ENCODE data around the gene PPM1L.
"Not testable (repeated sequence)": the region's sequence is repeated elsewhere in the genome, so short reads cannot be mapped to it uniquely, and the experiment has no call there.

PPM1L gene

DNA sequence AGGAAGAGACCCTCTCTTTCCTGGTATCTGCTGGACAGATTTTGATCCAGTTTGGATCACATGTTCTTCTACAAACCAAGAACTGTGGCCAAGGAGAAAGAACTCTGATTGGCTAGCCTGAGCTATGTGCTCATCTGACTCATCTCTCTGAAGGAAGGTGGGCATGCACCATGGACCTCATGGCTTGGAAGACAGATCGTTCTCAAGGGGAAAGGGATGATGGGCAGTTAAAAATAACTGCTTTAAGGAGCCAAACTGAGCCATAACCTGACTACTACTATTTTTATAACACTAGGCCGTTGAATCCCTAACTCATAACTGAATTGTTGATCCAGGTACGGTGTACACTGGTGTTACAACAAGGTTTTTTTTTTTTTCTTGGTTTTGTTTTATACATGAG, 236.7 kb downstream of the PPM1L start:
- DNase-seq = no peak

GRCh38 chr3:160996811-160997210, 240.8 kb downstream of the PPM1L start:
- DNase-seq = no peak

GRCh38 chr3:160998581-160998980, 242.6 kb downstream of the PPM1L start:
- DNase-seq = no peak

DNA sequence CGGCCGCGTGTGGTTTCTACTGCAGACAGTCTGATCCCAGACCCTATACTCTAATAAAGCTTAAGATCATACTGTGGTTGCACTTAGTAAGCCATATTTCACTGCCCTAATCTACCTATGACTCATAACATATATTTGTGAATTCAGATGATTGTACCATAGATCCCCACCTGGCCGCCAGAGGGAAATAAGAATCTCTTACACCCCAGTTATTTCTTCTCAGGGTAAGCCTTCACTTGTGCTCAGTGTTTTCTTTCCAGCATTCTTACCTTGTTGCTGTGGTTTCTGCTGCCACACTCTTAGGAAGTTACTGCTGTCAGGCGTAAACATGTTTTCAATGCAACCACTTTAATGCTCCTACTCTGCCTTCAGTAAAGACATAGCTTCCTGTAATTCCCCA, 243.2 kb downstream of the PPM1L start:
- DNase-seq = no peak

DNA sequence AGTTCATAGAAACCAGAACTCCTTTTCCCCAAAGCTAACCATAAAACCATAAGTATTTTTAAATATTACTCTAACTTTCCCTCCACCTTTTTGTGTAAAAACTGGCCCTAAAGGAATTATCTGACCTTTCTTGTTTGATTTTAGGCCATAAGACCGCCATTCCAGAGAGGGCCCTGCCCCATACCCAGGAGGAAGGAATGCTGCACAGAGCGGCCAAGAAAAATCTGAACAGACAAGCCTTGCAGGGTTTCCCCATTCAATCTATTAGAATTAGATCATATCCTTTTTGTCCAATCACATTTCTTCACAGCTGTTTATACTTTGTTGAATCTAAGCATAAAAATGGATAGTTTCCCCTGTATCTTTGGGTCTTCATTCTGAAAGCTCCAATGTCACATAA, 252.1 kb downstream of the PPM1L start:
- DNase-seq = no peak

- not testable (repeated sequence) for DNase-seq
Measured at GRCh38 chr3:161010151-161010550, 254.1 kb downstream of the PPM1L start.

DNA sequence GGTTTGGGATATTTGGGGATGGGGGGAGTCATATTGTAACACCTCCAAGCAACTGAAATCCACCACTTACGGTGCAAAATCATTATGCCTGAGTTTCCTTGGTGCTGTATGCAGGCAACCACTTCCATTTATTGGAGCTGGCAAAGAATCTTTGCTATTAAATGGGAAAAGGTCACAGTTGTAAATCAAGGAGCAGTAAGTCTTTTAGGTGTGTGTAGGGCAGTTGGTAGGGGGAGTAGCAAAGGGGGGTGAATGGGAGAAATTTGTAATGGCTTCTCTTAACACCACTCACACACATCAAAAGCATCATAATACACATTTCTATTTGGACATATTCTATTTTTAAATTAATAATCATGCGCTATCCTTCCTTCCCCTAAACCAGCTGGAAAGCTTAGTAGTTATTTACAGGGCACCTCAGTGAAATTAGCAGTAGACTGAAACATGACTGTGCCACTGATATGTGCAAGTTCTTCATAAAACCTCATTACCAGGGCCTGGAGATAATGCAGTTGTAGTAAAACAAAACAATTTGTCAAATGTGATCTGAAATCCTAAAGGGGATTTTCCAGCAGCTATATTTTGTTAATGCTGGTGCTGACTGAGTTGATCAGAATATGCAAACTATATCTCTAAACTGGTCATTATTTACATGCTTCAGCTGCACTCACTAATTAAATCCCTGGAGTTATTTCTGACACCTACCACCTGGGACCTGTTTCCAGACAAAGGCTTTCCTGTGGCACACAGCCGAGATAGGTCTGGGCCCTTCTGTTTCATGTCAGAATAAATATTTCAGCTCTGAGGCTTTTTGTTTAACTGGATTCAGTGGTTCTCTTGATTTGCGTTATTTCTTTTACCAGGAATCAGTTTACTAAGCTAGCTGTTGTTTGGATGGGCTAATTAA, 259.1 kb downstream of the PPM1L start:
- no peak for DNase-seq

DNA sequence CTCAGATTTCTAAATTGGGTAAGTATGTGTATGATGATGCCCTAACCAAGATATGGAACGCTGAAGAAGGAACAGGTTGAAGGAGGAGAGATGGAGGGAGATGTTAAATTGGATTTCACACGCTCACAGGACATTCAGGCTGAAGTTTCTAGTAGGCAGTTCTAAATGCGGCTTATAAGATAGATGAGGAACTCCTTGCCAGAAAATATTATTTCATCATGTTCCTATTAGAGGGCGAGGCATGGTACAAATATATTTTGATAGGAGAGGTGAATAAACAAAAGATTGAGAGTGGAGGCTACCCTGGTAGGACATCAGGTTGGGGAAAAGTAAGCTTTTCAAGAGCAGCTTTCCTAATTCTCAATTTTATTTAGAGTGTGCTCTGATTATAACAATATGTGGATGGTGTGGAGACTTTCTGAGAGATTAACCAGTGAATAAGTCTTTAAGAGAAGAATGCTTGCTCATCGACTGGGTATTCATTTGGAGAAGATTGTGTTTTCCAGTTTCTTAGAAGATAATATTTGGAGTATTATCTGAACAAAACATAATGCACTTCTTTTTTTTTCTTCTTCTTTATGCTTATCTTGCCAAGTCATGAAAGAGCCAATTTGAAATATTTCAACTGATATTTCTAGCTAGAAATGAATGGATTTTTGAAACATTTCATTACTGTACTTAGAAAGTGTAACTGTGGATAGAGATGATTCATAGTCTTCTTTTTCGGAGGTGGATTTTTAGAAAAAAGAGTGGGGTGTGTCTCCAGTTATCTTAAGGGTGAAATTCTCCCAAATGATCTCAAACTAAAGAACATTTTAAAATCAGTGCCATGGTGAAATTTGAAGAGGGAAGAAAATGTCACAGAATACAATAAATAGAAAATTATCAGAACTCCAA, 260.6 kb downstream of the PPM1L start:
- DNase-seq = no peak

GRCh38 chr3:161017971-161018370, 261.9 kb downstream of the PPM1L start:
- no peak for DNase-seq

GRCh38 chr3:161020256-161020655, 264.2 kb downstream of the PPM1L start:
- DNase-seq = no peak

GRCh38 chr3:161025911-161026310, 269.9 kb downstream of the PPM1L start:
- DNase-seq = no peak

DNA sequence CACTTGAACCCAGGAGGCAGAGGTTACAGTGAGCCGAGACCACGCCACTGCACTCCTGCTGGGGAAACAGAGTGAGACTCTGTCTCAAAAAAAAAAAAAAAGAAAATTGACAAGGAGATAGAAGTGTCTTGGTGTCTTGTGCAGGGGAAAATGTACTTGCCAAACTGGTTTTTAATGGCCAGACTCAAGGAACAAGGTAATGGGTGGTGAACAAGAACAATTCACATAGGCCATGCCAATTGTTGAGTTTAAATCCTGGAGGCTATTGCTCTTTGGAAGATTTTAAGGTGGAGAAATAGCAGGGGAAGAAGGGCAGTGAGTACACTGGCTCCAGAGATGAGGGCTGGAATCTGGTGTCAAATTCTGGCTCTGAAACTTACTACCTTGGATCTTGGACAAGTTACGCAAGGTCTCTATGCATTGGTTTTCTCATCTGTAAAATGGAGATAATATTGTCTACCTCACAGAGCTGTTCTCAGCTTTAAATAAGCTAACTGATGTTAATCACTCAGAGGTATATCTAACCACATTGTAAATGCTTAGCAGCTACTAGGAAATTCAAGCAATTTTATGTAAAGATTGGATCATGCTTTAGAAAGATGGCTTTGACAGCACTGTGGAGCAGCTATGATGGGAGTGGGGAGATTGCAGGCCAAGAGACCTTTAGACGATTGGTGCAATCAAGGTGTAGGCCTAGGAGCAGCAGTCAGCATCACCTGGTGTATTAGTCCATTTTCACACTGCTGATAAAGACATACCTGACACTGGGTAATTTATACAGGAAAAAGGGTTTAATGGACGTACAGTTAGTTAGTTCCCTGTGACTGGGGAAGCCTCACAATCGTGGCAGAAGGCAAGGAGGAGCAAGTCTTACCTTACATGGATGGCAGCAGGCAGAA, 270.8 kb downstream of the PPM1L start:
- no peak for DNase-seq

GRCh38 chr3:161028555-161029153, 272.6 kb downstream of the PPM1L start:
- DNase-seq = no peak

DNA sequence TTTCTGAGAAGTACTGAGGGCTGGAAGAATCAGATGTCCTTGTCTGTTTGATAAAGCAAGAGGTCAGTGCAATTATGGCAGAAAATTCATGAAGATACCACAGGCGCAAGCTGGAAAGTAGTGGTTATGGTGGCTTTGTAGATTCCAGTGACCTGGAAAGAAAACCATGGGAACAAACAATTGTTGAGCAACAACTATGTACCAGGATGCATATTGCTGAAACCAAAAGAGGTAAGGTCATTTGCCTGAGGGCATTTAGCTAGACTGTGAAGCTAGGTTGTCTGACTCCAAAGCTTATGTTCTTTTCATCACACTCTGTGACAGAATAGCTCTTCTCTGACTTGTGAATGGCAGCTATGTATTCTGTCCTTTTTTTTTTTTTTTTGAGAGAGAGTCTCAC, 275.1 kb downstream of the PPM1L start:
- DNase-seq = no peak

- DNase-seq = not testable (repeated sequence)
Measured at GRCh38 chr3:161034913-161035550, 279.0 kb downstream of the PPM1L start.

DNA sequence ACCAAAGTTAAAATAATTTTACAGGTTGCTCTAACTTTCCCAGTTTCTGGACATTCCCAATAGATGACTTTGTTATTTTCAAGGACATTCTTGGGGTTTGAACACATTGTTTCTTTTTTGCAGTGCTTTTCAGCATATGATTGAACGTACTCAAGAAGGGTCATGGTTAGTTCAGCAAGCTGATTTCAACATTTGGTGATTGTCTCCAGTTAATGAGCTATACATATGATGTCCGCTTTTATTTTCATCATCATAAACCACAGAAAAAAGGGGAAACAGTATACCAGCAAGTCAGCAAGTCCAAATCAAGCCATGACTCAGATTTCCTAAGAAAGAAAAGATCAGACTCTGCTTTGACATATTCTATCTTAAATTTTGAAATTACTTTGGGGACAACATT, 279.7 kb downstream of the PPM1L start:
- no peak for DNase-seq

- no peak for DNase-seq
Measured at GRCh38 chr3:161038725-161039124, 282.7 kb downstream of the PPM1L start.

- DNase-seq = no peak
Measured at GRCh38 chr3:161042023-161042501, 286.0 kb downstream of the PPM1L start.

- DNase-seq = no peak
Measured at GRCh38 chr3:161043336-161044035, 287.5 kb downstream of the PPM1L start.

- DNase-seq = no peak
Measured at GRCh38 chr3:161049683-161050248, 293.7 kb downstream of the PPM1L start.

GRCh38 chr3:161050935-161051334, 294.9 kb downstream of the PPM1L start:
- DNase-seq = no peak

Data from activated effector memory CD4-positive, alpha-beta T cell treated with Interleukin-2 at 50 U/mL for 16 hours (primary cell).